ENCODE measurements around the gene CDH22. TPM values are rescaled to one million over a fixed set of nuclear protein-coding genes. Genes with fewer than 3 reads are reported as not detected.

Gene CDH22
- total and polyA plus RNA-seq, 12 donors: 0.04 to 11.0 (median 0.64) TPM

GRCh38 chr20:46172455-46172854 is 135.8 kb downstream of the CDH22 start:
- no peak for DNase-seq
- intact Hi-C loops (cut with DNase I): loop anchor here in 8 of 10 donors (5.0 to 10.0 kb wide), 4 partner anchors 40 to 155 kb away; partner anchors contain the start of gene SLC12A5 (in 7 of the 8)
- Histone ChIP-seq H3K27ac (no peak overlapping the region), H3K36me3 (no peaks in the 10 kb centered on the region), H3K4me1 (peaks cover 0 to 12% (median 0%) of the 10 kb centered on the region in 9 donors), H3K9me3 (no peaks in the 10 kb centered on the region), H3K4me3 (no peak overlapping the region), H3K27me3 (peaks cover 12 to 69% (median 52%) of the 10 kb centered on the region in 7 donors)
- no peak for TF ChIP-seq CTCF (IDR thresholded peaks at IDR 0.05)
- no peak for ATAC-seq
- 46 to 55% methylated on average over 6 of the region's 6 CpGs for WGBS, 2 donors

- no peaks in the 10 kb centered on the region for H3K9me3 ChIP-seq
- WGBS, 2 donors: 47 to 48% methylated on average over 5 of the region's 5 CpGs
- ATAC-seq: peak in 3 of 8 donors; percentile 31 to 48 (median 45)
These were observed 136.4 kb downstream of the CDH22 start for GRCh38 chr20:46171909-46172308.

GRCh38 chr20:46171476-46171875 is 136.8 kb downstream of the CDH22 start:
- H3K27ac ChIP-seq: no peak overlapping the region
- WGBS, 2 donors: 64 to 74% methylated on average over 2 of the region's 2 CpGs
- TF ChIP-seq CTCF (IDR thresholded peaks at IDR 0.05): no peak
- peaks cover 12 to 71% (median 50%) of the 10 kb centered on the region in 7 donors for H3K27me3 ChIP-seq
- ATAC-seq (no peak), DNase-seq (no peak)
- H3K4me1 ChIP-seq: peaks cover 0 to 12% (median 0%) of the 10 kb centered on the region in 9 donors
- no peaks in the 10 kb centered on the region for H3K9me3 ChIP-seq
- no peaks in the 10 kb centered on the region for H3K36me3 ChIP-seq
- intact Hi-C loops (cut with DNase I): loop anchor here in 8 of 10 donors (5.0 to 10.0 kb wide), 4 partner anchors 39 to 154 kb away; partner anchors contain the start of gene SLC12A5 (in 7 of the 8)
- no peak overlapping the region for H3K4me3 ChIP-seq

More at GRCh38 chr20:46171909-46172308, 136.4 kb downstream of the CDH22 start:
- no peak for TF ChIP-seq CTCF (IDR thresholded peaks at IDR 0.05)
- Histone ChIP-seq H3K27ac (no peak overlapping the region), H3K36me3 (no peaks in the 10 kb centered on the region), H3K27me3 (peaks cover 12 to 69% (median 51%) of the 10 kb centered on the region in 7 donors), H3K4me1 (peaks cover 0 to 12% (median 0%) of the 10 kb centered on the region in 9 donors), H3K4me3 (no peak overlapping the region)
- intact Hi-C loops (cut with DNase I): loop anchor here in 8 of 10 donors (5.0 to 10.0 kb wide), 4 partner anchors 40 to 155 kb away; partner anchors contain the start of gene SLC12A5 (in 7 of the 8)
- no peak for DNase-seq

- peaks cover 5 to 64% (median 41%) of the 10 kb centered on the region in 7 donors for H3K27me3 ChIP-seq
- intact Hi-C loops (cut with DNase I): loop anchor here in 8 of 10 donors (5.0 to 10.0 kb wide), 4 partner anchors 37 to 152 kb away; partner anchors contain the start of gene SLC12A5 (in 7 of the 8)
These were observed 138.8 kb downstream of the CDH22 start for GRCh38 chr20:46169245-46170171.

More at GRCh38 chr20:46169245-46170171, 138.8 kb downstream of the CDH22 start:
- Histone ChIP-seq H3K4me1 (peaks cover 0 to 12% (median 0%) of the 10 kb centered on the region in 9 donors), H3K36me3 (no peaks in the 10 kb centered on the region), H3K4me3 (no peak overlapping the region), H3K27ac (no peak overlapping the region), H3K9me3 (no peaks in the 10 kb centered on the region)
- no peak for TF ChIP-seq CTCF (IDR thresholded peaks at IDR 0.05)
- ATAC-seq: no peak
- DNase-seq: no peak
- WGBS, 2 donors: 51 to 55% methylated on average over 13 of the region's 13 CpGs

Measured in heart right ventricle (tissue), 16 donors.